HTERT RPE-1 (cell line): Measurements from ENCODE around the gene CCR7.

Source experiments
- in situ Hi-C: fragments of 300-500 bp; cut with MboI; formaldehyde crosslinking; loops from 4 replicates; pipeline ENCODE4 v1.14.3; 2020; ENCODE audit warnings: low sequenced_read_pairs

CCR7 gene

GRCh38 chr17:40564883-40565768 lies at the start of gene CCR7:
Gene CCR7, minus strand, starts transcription at chr17:40565472. Its CDS starts 63 bp downstream, at chr17:40565409.
- in situ Hi-C loops: no loop called here

- in situ Hi-C loops: no loop called here
Observed at GRCh38 chr17:40614431-40615067, 49.3 kb upstream of the CCR7 start.

- in situ Hi-C loops: no loop called here
Observed at GRCh38 chr17:40613467-40614154, 48.3 kb upstream of the CCR7 start.

GRCh38 chr17:40612599-40613244 lies 47.5 kb upstream of the CCR7 start:
- in situ Hi-C loops: no loop called here

GRCh38 chr17:40611840-40612474 lies 46.7 kb upstream of the CCR7 start:
- in situ Hi-C loops: no loop called here

- in situ Hi-C loops: no loop called here
Observed at GRCh38 chr17:40610359-40610758, 45.1 kb upstream of the CCR7 start.

GRCh38 chr17:40608061-40608581 lies 42.8 kb upstream of the CCR7 start:
- in situ Hi-C loops: no loop called here

GRCh38 chr17:40607641-40608040 lies 42.4 kb upstream of the CCR7 start:
- in situ Hi-C loops: no loop called here

GRCh38 chr17:40606548-40607353 lies 41.5 kb upstream of the CCR7 start:
- in situ Hi-C loops: no loop called here

GRCh38 chr17:40605306-40605705 lies 40.0 kb upstream of the CCR7 start:
- in situ Hi-C loops: no loop called here

- in situ Hi-C loops: no loop called here
Observed at GRCh38 chr17:40604327-40605080, 39.2 kb upstream of the CCR7 start.

GRCh38 chr17:40602445-40603443 lies 37.5 kb upstream of the CCR7 start:
- in situ Hi-C loops: no loop called here

- in situ Hi-C loops: no loop called here
Observed at GRCh38 chr17:40600486-40601046, 35.3 kb upstream of the CCR7 start.

- in situ Hi-C loops: no loop called here
Observed at GRCh38 chr17:40599468-40599763, 34.1 kb upstream of the CCR7 start.

GRCh38 chr17:40598619-40599467 lies 33.6 kb upstream of the CCR7 start:
- in situ Hi-C loops: no loop called here

- in situ Hi-C loops: no loop called here
Observed at GRCh38 chr17:40598301-40598618, 33.0 kb upstream of the CCR7 start.
